HG03095 (cell line): ENCODE results near the gene POU2F3.

ENCODE experiments used
- ATAC-seq: cut with Tn5 transposase; IDR thresholded peaks from one replicate; pipeline ENCODE4 v1.9.1; 2021; ENCODE audit warnings: moderate library complexity; ENCODE audit not compliant: unreplicated experiment

The POU2F3 gene

GRCh38 chr11:120316880-120317688 is 77.1 kb downstream of the POU2F3 start:
- no peak for ATAC-seq

- no peak for ATAC-seq
Observed at GRCh38 chr11:120317689-120318480, 77.9 kb downstream of the POU2F3 start.

- ATAC-seq: no peak
Observed at GRCh38 chr11:120318906-120319305, 79.0 kb downstream of the POU2F3 start.

GRCh38 chr11:120324932-120325810 is 85.2 kb downstream of the POU2F3 start, which contains the start of gene TLCD5:
TSS of gene TLCD5 (plus strand) at chr11:120325299. CDS start at chr11:120327442, 2,143 bp downstream.
- ATAC-seq: no peak

- ATAC-seq: no peak
Observed at GRCh38 chr11:120326228-120326627, 86.3 kb downstream of the POU2F3 start.

GRCh38 chr11:120326845-120327281 is 86.9 kb downstream of the POU2F3 start:
- ATAC-seq: no peak

- ATAC-seq: no peak
Observed at GRCh38 chr11:120327311-120327710, 87.4 kb downstream of the POU2F3 start.

GRCh38 chr11:120329556-120329955 is 89.6 kb downstream of the POU2F3 start:
- ATAC-seq: no peak

- ATAC-seq: no peak
Observed at GRCh38 chr11:120330045-120330444, 90.1 kb downstream of the POU2F3 start.

- ATAC-seq: no peak
Observed at GRCh38 chr11:120331301-120331996, 91.5 kb downstream of the POU2F3 start.

GRCh38 chr11:120332822-120333716 is 93.1 kb downstream of the POU2F3 start:
- ATAC-seq: no peak

- ATAC-seq: no peak
Observed at GRCh38 chr11:120333801-120334200, 93.9 kb downstream of the POU2F3 start.

- ATAC-seq: no peak
Observed at GRCh38 chr11:120334332-120334731, 94.4 kb downstream of the POU2F3 start.

GRCh38 chr11:120334894-120335462 is 95.0 kb downstream of the POU2F3 start:
- no peak for ATAC-seq

GRCh38 chr11:120335556-120335907 is 95.6 kb downstream of the POU2F3 start:
- ATAC-seq: peak; percentile 16

- ATAC-seq: peak; percentile 58
Observed at GRCh38 chr11:120335908-120336640, 96.1 kb downstream of the POU2F3 start, which contains the start of gene ARHGEF12. TSS of gene ARHGEF12 (plus strand) at chr11:120336413. CDS start at chr11:120337244, 831 bp downstream.

- ATAC-seq: peak; percentile 31
Observed at GRCh38 chr11:120336641-120337354, 96.9 kb downstream of the POU2F3 start.
